ENCODE results near the gene VPS45.

GRCh38 chr1:150062113-150062512 lies 5.5 kb upstream of the VPS45 start:
- TF ChIP-seq, protein P1, sequence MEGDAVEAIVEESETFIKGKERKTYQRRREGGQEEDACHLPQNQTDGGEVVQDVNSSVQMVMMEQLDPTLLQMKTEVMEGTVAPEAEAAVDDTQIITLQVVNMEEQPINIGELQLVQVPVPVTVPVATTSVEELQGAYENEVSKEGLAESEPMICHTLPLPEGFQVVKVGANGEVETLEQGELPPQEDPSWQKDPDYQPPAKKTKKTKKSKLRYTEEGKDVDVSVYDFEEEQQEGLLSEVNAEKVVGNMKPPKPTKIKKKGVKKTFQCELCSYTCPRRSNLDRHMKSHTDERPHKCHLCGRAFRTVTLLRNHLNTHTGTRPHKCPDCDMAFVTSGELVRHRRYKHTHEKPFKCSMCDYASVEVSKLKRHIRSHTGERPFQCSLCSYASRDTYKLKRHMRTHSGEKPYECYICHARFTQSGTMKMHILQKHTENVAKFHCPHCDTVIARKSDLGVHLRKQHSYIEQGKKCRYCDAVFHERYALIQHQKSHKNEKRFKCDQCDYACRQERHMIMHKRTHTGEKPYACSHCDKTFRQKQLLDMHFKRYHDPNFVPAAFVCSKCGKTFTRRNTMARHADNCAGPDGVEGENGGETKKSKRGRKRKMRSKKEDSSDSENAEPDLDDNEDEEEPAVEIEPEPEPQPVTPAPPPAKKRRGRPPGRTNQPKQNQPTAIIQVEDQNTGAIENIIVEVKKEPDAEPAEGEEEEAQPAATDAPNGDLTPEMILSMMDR (IDR thresholded peaks at IDR 0.05) = no peak
- TF ChIP-seq POLR2A (IDR thresholded peaks at IDR 0.05) = no peak

Data from right lobe of liver (tissue), 4 donors.